Gastroesophageal sphincter (tissue), 4 donors: ENCODE data around the gene MACROD1. TPM values are rescaled to one million over a fixed set of nuclear protein-coding genes. Genes with fewer than 3 reads are reported as not detected.

Experiments
- ATAC-seq: fragments of 150-250 bp; one replicate; pipeline ENCODE4 v1.9.1; 2016; ENCODE audit warnings: mild to moderate bottlenecking, moderate library complexity
- H3K27ac ChIP-seq, 4 donors: fragments of 200-600 bp; sonication (generic) in 3 of 4; 1 replicate in 3 of 4; 2 replicates in 1 of 4; pipeline ENCODE4 v1.5.1; 2016 to 2019
- H3K27me3 ChIP-seq: fragments of 200-600 bp; sonication (generic); one replicate; pipeline ENCODE4 v1.5.1; 2019
- H3K36me3 ChIP-seq, 2 donors: fragments of 200-600 bp; sonication (generic); one replicate each; pipeline ENCODE4 v1.5.1; 2019; ENCODE audit warnings: control low read depth in 1 of 2
- H3K4me1 ChIP-seq, 3 donors: fragments of 200-600 bp; sonication (generic); 1 replicate in 2 of 3; 2 replicates in 1 of 3; pipeline ENCODE4 v1.5.1; 2016 to 2019; ENCODE audit warnings: control low read depth in 2 of 3
- H3K4me3 ChIP-seq, 2 donors: fragments of 200-600 bp; sonication (generic); one replicate each; pipeline ENCODE4 v1.5.1; 2019; ENCODE audit warnings: mild to moderate bottlenecking in 1 of 2, moderate library complexity in 1 of 2
- H3K9me3 ChIP-seq, 3 donors: fragments of 200-600 bp; sonication (generic); one replicate each; pipeline ENCODE4 v1.5.1; 2017 to 2019; ENCODE audit warnings: control low read depth in 2 of 3
- EP300 ChIP-seq: sonication (generic); formaldehyde crosslinking; IDR thresholded peaks from one replicate; pipeline ENCODE4 v1.6.1; 2017; ENCODE audit warnings: antibody characterized with exemption, mild to moderate bottlenecking
- POLR2A ChIP-seq, 2 donors: fragments of 450-650 bp; IDR thresholded peaks; one replicate each; pipeline ENCODE4 v1.6.1; 2017; ENCODE audit warnings: antibody characterized with exemption in 2 of 2, mild to moderate bottlenecking in 2 of 2, moderate library complexity in 1 of 2
- POLR2AphosphoS5 ChIP-seq: sonication (generic); formaldehyde crosslinking; IDR thresholded peaks from one replicate; pipeline ENCODE4 v1.6.1; 2017; ENCODE audit warnings: antibody characterized with exemption
- WGBS, 2 donors: methylation state at CpG; one replicate each; pipeline ENCODE4 v1.1.5; 2018; ENCODE audit warnings: low coverage in 1 of 2; 5-methylcytosine and 5-hydroxymethylcytosine counted together
- total RNA-seq, 4 donors: library from RNA; depleted of rRNA; stranded (reverse); fragments of >200 nt; gene quantifications; one replicate each; pipeline ENCODE4 v1.1.0, GENCODE V29; 2016
- TF ChIP-seq, protein P1 (sequence below), 4 experiments: fragments of 200-600 bp in 2 of 4; fragments of 450-650 bp in 2 of 4; sonication (generic) in 1 of 4; IDR thresholded peaks; one replicate each; pipeline ENCODE4 v1.5.1; 2017 to 2019; ENCODE audit warnings: antibody characterized with exemption in 4 of 4, mild to moderate bottlenecking in 2 of 4, moderate library complexity in 2 of 4

The MACROD1 gene
- total RNA-seq, 4 donors from 2014 or later, result 26.9 to 56.2 (median 30.4) TPM

DNA sequence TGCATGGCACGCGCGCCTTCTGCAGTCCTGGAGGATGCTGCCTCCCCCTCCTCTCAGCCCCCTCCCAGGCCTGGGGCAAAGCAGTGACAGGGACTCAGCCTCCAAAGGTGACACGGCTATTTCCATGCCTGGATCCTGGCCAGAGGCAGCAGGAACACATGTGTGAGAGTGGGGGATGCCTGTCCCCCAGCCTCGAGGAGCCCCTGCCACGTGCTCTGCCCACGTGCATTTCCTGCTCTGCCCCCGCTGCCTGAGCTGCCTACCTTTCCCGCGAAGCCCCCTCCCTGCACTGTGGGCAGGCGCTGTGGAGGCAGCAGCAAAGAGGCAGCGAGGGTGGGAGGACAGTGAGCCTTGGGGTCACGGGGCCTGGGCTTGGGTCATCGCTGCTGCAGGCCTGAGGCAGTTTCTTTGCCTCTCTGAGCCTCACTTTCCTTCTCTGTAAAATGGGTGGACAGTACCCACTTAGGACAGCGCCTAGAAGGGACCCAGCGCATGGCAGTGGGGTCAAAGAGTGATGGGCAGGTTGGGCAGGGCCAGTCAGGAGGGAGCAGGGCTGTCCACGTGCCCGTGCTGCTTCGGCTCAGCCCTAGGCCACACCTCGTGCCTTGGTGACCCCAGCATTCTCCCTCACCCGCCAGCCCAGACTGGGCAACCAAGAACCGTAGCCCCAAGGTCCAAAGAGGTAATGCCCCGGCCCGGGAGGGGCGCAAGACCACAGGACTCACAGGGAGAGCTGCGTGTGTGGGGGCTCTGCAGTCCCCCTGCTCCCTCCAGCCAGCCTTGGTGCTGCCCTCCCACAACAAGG is 81.6 kb downstream of the MACROD1 start:
- H3K9me3 ChIP-seq, result no peaks in the 10 kb centered on the region
- TF ChIP-seq POLR2AphosphoS5 (no peak), POLR2A (IDR thresholded peaks at IDR 0.05) (no peak), EP300 (no peak)
- TF ChIP-seq, protein P1, sequence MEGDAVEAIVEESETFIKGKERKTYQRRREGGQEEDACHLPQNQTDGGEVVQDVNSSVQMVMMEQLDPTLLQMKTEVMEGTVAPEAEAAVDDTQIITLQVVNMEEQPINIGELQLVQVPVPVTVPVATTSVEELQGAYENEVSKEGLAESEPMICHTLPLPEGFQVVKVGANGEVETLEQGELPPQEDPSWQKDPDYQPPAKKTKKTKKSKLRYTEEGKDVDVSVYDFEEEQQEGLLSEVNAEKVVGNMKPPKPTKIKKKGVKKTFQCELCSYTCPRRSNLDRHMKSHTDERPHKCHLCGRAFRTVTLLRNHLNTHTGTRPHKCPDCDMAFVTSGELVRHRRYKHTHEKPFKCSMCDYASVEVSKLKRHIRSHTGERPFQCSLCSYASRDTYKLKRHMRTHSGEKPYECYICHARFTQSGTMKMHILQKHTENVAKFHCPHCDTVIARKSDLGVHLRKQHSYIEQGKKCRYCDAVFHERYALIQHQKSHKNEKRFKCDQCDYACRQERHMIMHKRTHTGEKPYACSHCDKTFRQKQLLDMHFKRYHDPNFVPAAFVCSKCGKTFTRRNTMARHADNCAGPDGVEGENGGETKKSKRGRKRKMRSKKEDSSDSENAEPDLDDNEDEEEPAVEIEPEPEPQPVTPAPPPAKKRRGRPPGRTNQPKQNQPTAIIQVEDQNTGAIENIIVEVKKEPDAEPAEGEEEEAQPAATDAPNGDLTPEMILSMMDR (IDR thresholded peaks at IDR 0.05), result no peak
- no peaks in the 10 kb centered on the region for H3K27me3 ChIP-seq
- no peaks in the 10 kb centered on the region for H3K36me3 ChIP-seq
- no peak overlapping the region for H3K4me3 ChIP-seq
- ATAC-seq, result no peak
- peak overlapping the region in 1 of 4 donors; percentile 0 for H3K27ac ChIP-seq
- no CpG with 5 or more reads among the region's 26 CpGs for WGBS, 2 donors
- peaks cover 0 to 19% (median 4%) of the 10 kb centered on the region in 3 donors for H3K4me1 ChIP-seq

DNA sequence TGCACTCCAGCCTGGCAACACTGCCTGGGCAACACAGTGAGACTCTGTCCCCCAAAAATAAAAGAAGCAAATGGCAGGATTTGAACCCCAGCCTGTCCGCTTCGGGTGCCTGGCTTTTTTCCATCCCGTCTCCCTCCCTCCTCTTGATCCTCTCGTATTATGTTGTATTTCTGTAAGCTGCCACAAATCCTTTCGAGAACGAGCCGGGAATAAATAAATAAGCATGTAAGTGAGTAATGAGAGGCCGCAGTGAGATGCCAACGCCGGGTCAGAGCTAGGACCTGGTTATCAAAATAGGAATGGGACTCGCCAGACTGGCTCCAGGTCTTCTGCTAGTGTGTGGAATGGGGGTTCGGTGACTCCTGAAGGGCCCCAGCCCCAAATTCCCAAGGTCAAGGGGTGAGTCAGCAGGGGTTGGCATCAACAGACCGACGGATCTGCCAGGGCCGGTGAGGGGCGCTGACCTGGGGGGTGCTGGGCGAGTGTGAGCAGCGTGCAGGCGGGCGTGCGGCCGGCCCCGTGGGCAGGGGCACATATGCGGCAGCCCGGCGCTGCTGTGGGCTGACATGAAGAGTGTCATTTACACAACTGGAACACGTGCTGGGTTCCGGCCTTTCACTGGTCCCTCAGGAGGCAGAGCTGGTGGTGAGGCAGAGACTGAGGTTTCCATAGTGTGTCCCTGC is 82.4 kb downstream of the MACROD1 start:
- Histone ChIP-seq H3K36me3 (no peaks in the 10 kb centered on the region), H3K4me3 (no peak overlapping the region), H3K9me3 (no peaks in the 10 kb centered on the region), H3K4me1 (peaks cover 0 to 21% (median 4%) of the 10 kb centered on the region in 3 donors), H3K27me3 (no peaks in the 10 kb centered on the region), H3K27ac (peak overlapping the region in 1 of 4 donors; percentile 12)
- TF ChIP-seq, protein P1 (IDR thresholded peaks at IDR 0.05), result no peak
- TF ChIP-seq EP300 (no peak), POLR2A (IDR thresholded peaks at IDR 0.05) (no peak), POLR2AphosphoS5 (no peak)
- no peak for ATAC-seq
- WGBS, 2 donors, result 71 to 77% methylated on average over 10 to 16 of the region's 28 CpGs

DNA sequence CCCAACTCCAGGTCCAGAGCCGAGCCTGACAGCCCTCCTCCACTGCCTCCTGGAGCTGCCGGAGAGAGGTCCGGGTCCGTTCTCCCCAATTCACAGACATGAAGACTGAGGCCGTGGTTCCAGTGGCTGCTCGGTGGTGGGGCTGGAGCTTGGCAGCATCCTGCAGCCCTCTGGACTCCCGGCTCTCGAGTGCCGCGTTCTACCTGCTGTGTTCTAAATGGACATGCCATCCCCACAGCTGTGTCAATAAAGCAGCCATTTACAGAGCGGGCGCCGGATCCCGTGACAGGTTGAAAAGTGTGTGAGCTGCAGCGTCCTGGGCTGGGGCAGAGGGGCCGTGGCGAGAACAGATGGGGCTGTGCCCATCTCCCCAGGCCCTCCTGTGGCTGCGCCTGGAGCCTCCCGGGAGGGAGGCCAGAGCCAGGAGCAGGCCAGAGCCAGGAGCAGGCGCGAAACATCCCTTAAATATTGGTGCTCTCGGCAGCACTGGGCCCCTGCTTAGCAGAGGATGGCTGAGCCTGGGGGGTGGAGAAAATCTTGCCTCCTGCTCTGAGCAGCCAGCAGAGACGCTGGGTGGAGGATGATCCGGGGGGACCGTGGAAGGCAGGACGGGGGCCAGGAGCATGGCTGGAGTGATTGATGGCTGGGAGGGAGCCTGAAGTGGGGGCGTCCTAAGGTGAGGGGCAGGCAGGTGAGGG is 84.0 kb downstream of the MACROD1 start:
- no peaks in the 10 kb centered on the region for H3K36me3 ChIP-seq
- H3K4me3 ChIP-seq, result no peak overlapping the region
- WGBS, 2 donors, result 100% methylated on average over 1 of the region's 27 CpGs; no CpG with 5 or more reads in 1 of the 2 donors
- TF ChIP-seq POLR2A (IDR thresholded peaks at IDR 0.05) (no peak), EP300 (no peak), POLR2AphosphoS5 (no peak)
- TF ChIP-seq, protein P1 (IDR thresholded peaks at IDR 0.05), result no peak
- H3K4me1 ChIP-seq, result peaks cover 0 to 19% (median 4%) of the 10 kb centered on the region in 3 donors
- H3K27ac ChIP-seq, result no peak overlapping the region
- no peak for ATAC-seq
- no peaks in the 10 kb centered on the region for H3K9me3 ChIP-seq
- no peaks in the 10 kb centered on the region for H3K27me3 ChIP-seq

DNA sequence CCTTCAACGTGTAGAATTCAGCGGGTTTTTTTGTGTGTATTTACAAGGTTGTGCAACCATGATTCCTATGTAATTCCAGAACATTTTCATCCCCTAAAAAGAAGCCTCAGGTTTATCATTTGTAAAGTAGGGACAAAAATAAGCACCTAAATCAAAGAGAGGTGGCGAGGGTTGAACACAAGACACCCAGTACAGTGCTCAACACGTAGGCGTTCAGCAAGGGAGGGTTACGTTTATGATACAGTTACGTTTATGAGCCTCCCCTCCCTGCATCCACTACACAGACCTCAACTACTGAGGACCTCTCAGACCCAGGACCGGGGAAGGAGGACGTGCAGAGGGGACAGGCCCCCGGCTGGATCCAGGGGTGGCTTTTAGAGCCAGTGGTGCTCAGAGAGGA is 85.5 kb downstream of the MACROD1 start:
- Histone ChIP-seq H3K4me1 (peaks cover 0 to 8% (median 0%) of the 10 kb centered on the region in 3 donors), H3K9me3 (no peaks in the 10 kb centered on the region), H3K27me3 (no peaks in the 10 kb centered on the region), H3K4me3 (no peak overlapping the region), H3K36me3 (no peaks in the 10 kb centered on the region), H3K27ac (no peak overlapping the region)
- TF ChIP-seq POLR2AphosphoS5, result no peak
- TF ChIP-seq, protein P1 (IDR thresholded peaks at IDR 0.05), result no peak
- TF ChIP-seq POLR2A (IDR thresholded peaks at IDR 0.05), result no peak
- no peak for TF ChIP-seq EP300
- no peak for ATAC-seq
- 71 to 100% methylated on average over 2 to 8 of the region's 10 CpGs for WGBS, 2 donors
